Measurements from ENCODE around the gene SLC4A1. TPM values are rescaled to one million over a fixed set of nuclear protein-coding genes. Genes with fewer than 3 reads are reported as not detected.

Gene SLC4A1
- total RNA-seq, 1 experiment from 2014 or later, result not detected

GRCh38 chr17:44219108-44219615 lies 48.8 kb downstream of the SLC4A1 start (continued):
- no peak for TF ChIP-seq ZNF281 (CRISPR knock-in tag; IDR thresholded peaks at IDR 0.05)
- TF ChIP-seq ATF2 (CRISPR knock-in tag; IDR thresholded peaks at IDR 0.05; ENCODE audit: borderline replicate concordance, low read depth), result no peak
- no peak for TF ChIP-seq ZNF425 (CRISPR knock-in tag; conservative IDR thresholded peaks at IDR 0.05)
- no peak for TF ChIP-seq ZNF512 (CRISPR knock-in tag; IDR thresholded peaks at IDR 0.05; ENCODE audit: borderline replicate concordance)
- no peak; the same call in 1 of the 2 replicates for TF ChIP-seq FOXP4 (CRISPR knock-in tag; IDR thresholded peaks at IDR 0.05)
- TF ChIP-seq HMGXB4 (CRISPR knock-in tag; IDR thresholded peaks at IDR 0.05), result no peak
- no peak for TF ChIP-seq ZMAT4 (CRISPR knock-in tag; IDR thresholded peaks at IDR 0.05)
- 0 out of 2 replicates have a peak, but pooled peaks have one; percentile 33 for TF ChIP-seq SMAD4 (CRISPR knock-in tag; IDR thresholded peaks at IDR 0.05)
- no peak for TF ChIP-seq GTF2I (CRISPR knock-in tag; conservative IDR thresholded peaks at IDR 0.05)
- TF ChIP-seq ZNF219 (CRISPR knock-in tag; IDR thresholded peaks at IDR 0.05; ENCODE audit: borderline replicate concordance), result no peak
- no peak for TF ChIP-seq FOXK1 (CRISPR knock-in tag; IDR thresholded peaks at IDR 0.05)
- peak; percentile 33; the same call in 1 of the 2 replicates for TF ChIP-seq CTCF (IDR thresholded peaks at IDR 0.05)
- TF ChIP-seq ETV6 (CRISPR knock-in tag; IDR thresholded peaks at IDR 0.05), result no peak
- TF ChIP-seq NFATC4 (CRISPR knock-in tag; IDR thresholded peaks at IDR 0.05), result no peak
- no peak for TF ChIP-seq NR3C1 (CRISPR knock-in tag; conservative IDR thresholded peaks at IDR 0.05; ENCODE audit: low read depth)
- TF ChIP-seq ZNF396 (CRISPR knock-in tag; IDR thresholded peaks at IDR 0.05; ENCODE audit: borderline replicate concordance), result no peak
- TF ChIP-seq SOX15 (CRISPR knock-in tag; IDR thresholded peaks at IDR 0.05), result no peak
- TF ChIP-seq FOXP1 (CRISPR knock-in tag; IDR thresholded peaks at IDR 0.05; ENCODE audit: borderline replicate concordance), result peak; percentile 45; the same call in 1 of the 2 replicates
- no peak for TF ChIP-seq OVOL2 (CRISPR knock-in tag; IDR thresholded peaks at IDR 0.05; ENCODE audit: borderline replicate concordance)
